ENCODE results near the gene SCN4A. TPM values are rescaled to one million over a fixed set of nuclear protein-coding genes. Genes with fewer than 3 reads are reported as not detected.
"Not testable (repeated sequence)": the region's sequence is repeated elsewhere in the genome, so short reads cannot be mapped to it uniquely, and the experiment has no call there.

The SCN4A gene
- total RNA-seq, 1 donor from 2014 or later, result 0.56 TPM

- intact Hi-C loops (cut with DNase I), result loop anchor here (10.0 kb wide), 1 partner anchor 114 kb away; the partner anchor contains the start of gene ICAM2
- ATAC-seq (ENCODE audit: poor library complexity) (no peak), DNase-seq (no peak)
Measured at GRCh38 chr17:63911041-63911635, 61.6 kb downstream of the SCN4A start, which contains the start of gene CSHL1. CSHL1 (minus strand) TSS chr17:63911258; CDS start chr17:63911196, 62 bp downstream.

- ATAC-seq (ENCODE audit: poor library complexity) (no peak), DNase-seq (no peak)
- intact Hi-C loops (cut with DNase I), result loop anchor here (10.0 kb wide), 1 partner anchor 115 kb away; the partner anchor contains the start of gene ICAM2
Measured at GRCh38 chr17:63910096-63910495, 62.6 kb downstream of the SCN4A start.

- ATAC-seq (ENCODE audit: poor library complexity); intact Hi-C loops (cut with DNase I); DNase-seq: not testable (repeated sequence)
Measured at GRCh38 chr17:63909586-63909985, 63.1 kb downstream of the SCN4A start.

GRCh38 chr17:63907161-63907778 is 65.4 kb downstream of the SCN4A start:
- ATAC-seq (ENCODE audit: poor library complexity); DNase-seq; intact Hi-C loops (cut with DNase I): not testable (repeated sequence)

- intact Hi-C loops (cut with DNase I); ATAC-seq (ENCODE audit: poor library complexity); DNase-seq: not testable (repeated sequence)
Measured at GRCh38 chr17:63904796-63905195, 67.9 kb downstream of the SCN4A start.

- ATAC-seq (ENCODE audit: poor library complexity); intact Hi-C loops (cut with DNase I): not testable (repeated sequence)
Measured at GRCh38 chr17:63903787-63904201, 68.9 kb downstream of the SCN4A start.

GRCh38 chr17:63901971-63902370 is 70.7 kb downstream of the SCN4A start:
- intact Hi-C loops (cut with DNase I); DNase-seq; ATAC-seq (ENCODE audit: poor library complexity): not testable (repeated sequence)

More at GRCh38 chr17:63903787-63904201, 68.9 kb downstream of the SCN4A start:
- not testable (repeated sequence) for DNase-seq

GRCh38 chr17:63898899-63899798 is 73.6 kb downstream of the SCN4A start:
- ATAC-seq (ENCODE audit: poor library complexity); intact Hi-C loops (cut with DNase I); DNase-seq: not testable (repeated sequence)

- ATAC-seq (ENCODE audit: poor library complexity); intact Hi-C loops (cut with DNase I); DNase-seq: not testable (repeated sequence)
Measured at GRCh38 chr17:63896524-63897354, 76.0 kb downstream of the SCN4A start, which contains the start of gene CSH1. CSH1 (minus strand) TSS chr17:63896574; CDS start chr17:63896511, 63 bp downstream.

- ATAC-seq (ENCODE audit: poor library complexity); DNase-seq; intact Hi-C loops (cut with DNase I): not testable (repeated sequence)
Measured at GRCh38 chr17:63894821-63895220, 77.9 kb downstream of the SCN4A start.

- intact Hi-C loops (cut with DNase I); ATAC-seq (ENCODE audit: poor library complexity); DNase-seq: not testable (repeated sequence)
Measured at GRCh38 chr17:63894021-63894420, 78.7 kb downstream of the SCN4A start.

- DNase-seq; intact Hi-C loops (cut with DNase I); ATAC-seq (ENCODE audit: poor library complexity): not testable (repeated sequence)
Measured at GRCh38 chr17:63892316-63893037, 80.2 kb downstream of the SCN4A start.

- intact Hi-C loops (cut with DNase I); DNase-seq: not testable (repeated sequence)
- peak; percentile 82 for ATAC-seq (ENCODE audit: poor library complexity)
Measured at GRCh38 chr17:63889026-63889848, 83.5 kb downstream of the SCN4A start.

Data from Right ventricle myocardium superior (tissue), 1 donor.